GM18907 (cell line): ENCODE data around the gene ADAM12.

Experiments
- ATAC-seq: cut with Tn5 transposase; IDR thresholded peaks from one replicate; pipeline ENCODE4 v1.9.1; 2021; ENCODE audit warnings: mild to moderate bottlenecking, moderate library complexity; ENCODE audit not compliant: unreplicated experiment

ADAM12 gene

DNA sequence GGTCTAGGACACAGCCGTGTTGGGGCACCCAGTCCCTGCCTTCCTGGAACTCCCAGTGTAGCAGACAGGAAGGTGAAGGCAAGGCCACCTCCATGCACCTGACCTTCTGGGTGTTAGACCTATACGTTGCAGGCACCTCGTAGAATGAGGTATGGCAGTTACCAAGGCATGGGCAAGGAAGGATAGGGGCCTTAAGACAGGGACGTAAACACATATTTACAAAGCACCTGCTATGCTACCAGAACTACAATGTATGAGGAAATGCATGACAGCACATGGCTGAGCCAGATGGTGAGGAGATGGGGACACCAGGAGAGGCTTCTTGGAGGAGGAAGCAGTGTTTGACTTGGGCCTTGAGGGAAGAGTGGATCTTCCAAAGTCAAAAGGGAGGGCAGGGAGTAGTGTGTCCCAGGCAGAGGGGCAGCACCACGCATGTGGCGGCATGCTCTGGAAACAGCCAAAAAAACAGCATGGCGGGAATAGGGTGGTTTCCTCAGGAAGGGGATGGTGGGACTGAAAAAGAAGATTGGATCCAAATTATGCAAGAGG, 260.7 kb downstream of the ADAM12 start:
- ATAC-seq, result no peak

DNA sequence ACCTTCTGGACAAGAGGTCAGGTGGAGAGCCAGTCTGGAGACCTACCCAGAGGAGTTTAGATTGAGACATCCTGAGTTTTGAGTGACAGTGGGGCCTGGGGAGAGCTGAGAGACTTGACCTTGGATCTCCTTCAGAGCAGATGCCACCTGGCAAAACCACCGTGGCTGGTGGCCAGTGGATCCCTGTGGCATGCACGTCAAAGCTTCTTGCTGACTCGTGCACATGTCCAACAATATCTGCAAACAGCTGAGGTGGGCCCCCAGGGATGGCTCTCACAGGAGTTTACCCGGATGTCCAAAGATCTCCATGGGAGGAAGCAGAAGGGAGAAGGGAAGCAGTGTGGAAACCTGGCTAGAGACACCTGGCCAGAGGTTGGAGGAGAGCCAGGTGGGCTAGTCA, 261.4 kb downstream of the ADAM12 start:
- no peak for ATAC-seq

DNA sequence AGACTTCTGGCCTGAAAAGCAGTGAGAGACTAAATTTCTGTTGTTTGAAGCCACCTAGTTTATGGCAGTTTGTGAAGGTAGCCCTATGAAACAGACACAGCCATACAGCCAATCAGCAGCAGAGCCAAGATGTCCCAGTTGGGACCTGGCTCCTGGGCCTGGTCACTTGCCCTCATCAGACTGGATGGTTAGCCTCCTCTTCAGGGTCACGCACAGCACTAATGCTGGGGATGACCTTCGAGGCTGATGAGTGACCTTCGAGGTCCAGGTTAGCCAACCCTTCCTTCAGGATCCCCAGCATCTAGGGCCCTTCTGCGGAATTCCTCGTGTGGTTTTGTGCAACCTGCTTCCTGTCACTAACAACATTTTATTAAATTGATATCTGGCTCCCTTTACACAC, 262.3 kb downstream of the ADAM12 start:
- no peak for ATAC-seq

DNA sequence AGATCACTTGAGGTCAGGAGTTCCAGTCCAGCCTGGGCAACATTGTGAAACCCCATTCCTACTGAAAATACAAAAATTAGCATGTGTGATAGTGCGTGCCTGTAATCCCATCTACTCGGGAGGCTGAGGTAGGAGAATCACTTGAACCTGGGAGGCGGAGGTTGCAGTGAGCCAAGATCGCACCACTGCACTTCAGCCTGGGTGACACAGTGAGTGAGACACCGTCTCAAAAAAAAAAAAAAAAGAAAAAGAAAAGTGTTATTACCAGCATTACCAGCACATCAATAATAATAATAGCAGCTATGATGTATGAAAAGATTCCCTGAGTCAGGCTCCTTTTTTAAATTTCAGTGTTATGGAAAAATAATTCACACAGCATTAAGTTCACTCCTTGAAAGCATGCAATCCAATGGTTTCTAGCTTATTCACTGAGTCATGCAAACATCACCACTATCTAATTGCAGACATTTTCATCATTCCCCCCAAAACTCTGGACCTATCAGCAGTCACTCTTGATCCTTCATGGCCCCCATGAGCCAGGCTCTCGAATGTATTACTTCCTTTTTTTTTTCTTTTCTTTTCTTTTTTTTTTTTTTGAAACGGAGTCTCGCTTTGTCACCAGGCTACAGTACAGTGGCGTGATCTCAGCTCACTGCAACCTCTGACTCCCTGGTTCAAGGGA, 263.5 kb downstream of the ADAM12 start:
- ATAC-seq, result no peak

DNA sequence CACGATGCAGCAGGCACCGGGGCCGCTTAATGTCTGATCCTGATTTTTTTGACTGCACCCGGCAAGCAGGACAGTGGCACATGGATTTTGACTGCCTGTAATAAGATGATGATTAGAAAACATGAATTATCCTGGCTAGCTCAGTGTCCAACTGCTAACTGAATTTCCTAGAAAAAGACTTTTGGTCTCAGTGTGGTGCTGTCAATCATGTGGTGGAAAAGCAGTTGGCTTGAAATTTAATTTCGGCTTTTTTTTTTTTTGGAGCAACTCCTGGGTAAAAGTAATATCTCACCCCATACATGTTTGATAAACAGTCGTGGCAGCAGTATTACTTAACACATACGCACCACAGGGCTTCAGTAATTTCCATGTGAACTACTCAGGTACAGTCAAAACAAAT, 264.2 kb downstream of the ADAM12 start:
- ATAC-seq, result no peak

DNA sequence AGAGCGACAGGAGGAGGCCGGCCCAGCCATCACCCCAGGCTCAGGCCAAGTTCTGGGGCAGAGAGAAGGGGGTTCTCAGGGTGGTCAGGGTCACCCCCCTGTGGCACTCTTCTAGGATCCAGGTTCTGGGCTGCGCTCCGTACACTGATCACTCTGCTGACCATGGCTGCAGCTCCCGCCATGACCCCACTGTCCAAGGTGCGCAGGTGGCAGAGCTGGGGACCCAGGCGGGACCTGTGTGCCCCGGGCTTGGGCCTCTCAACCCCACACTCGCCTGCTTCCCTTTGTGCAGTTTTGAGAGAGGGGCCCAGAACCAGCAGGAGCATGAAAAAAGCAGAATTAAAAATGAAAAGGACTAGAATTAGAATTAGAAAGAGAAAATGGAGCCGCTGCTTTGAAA, 264.8 kb downstream of the ADAM12 start:
- no peak for ATAC-seq

DNA sequence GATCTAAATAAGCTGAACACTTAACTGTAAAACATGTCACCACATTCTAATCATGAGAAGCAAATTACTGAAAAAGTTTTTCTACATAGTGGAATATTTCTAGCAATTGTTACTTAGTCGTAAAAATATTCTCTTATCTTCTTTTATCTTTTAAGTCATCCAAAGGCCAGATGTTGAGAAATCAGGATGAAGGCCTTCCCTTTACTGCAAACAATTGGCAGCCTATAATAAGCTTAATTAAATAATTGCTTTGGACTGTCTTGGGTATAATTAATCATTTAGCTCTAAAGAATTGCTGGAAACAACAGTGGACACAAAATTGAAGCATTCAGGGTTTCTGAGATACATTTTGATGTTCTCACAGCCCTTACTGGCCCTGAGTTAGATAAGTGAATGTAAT, 265.4 kb downstream of the ADAM12 start:
- no peak for ATAC-seq

DNA sequence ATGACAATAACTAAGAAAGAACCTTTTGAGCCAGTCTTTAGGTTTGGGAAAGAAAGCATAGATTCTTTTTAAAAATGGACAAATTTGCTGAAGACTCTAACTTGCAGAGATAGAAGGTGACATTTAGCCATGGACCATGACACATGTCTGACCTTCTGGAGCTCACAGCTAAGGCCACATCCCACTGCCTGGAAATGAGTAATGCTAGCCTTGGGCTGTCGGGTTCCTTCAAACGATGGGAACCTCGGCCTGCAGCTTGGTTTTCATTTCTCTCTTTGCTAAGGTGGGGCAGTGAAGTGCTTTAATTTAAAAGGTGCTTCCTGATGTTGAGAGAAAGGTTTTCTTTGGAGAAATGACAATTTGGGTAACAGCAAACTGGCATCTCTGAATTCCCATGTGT, 268.7 kb downstream of the ADAM12 start:
- ATAC-seq, result no peak

DNA sequence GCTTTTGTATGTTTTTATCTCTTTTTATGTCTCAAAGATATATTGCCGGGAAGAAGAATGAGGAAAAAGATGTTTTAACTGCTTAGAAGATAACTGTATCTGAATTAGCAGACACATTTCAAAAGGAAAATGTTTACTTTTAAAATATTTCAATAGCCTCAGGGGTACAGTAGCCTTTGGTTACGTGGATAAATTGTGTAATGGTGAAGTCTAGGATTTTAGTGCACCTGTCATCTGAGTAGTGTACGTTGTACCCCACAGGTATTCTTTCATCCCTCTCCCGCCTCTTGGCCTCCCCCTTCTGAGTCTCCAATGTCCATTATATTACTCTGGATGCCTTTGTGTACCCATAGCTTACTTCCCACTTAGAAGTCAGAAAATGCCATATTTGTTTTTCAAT, 269.8 kb downstream of the ADAM12 start:
- ATAC-seq, result no peak

DNA sequence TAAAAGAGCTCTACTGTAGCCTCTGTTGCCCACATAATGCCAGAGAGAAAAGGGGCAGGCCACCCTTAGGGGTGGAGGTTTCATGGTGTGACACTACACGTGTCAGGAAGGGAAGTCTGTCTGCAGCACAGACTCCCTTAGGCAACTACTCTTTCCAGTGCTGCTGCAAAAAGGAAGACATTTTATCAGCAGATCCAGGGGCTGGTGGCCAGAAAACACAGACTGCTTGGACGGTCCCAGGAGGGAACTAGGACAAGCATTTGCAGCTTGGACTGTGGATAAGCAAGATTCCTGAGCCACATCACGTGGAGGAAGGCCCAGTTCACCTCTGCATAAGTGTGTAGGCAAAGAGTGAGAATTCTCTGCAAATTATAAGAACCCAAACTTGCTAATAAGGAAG, 271.1 kb downstream of the ADAM12 start:
- no peak for ATAC-seq

DNA sequence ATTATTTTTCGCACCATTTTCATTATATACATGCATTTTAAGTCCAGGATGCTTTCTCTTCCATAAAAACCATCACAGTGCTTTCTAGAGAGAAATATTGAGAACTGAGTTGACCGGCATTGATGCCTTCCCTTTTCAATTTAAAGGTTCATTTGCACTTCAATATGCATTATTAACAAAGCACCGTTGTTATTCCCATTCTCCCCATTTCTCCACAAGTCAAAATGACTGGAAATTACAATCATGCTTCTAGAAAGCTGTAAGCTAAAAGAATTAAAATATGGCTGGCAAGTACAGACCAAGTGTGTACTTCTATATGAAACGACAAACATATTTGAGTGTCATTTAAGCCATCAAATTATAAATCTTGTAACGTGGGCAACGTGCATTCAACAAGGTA, 272.4 kb downstream of the ADAM12 start:
- no peak for ATAC-seq

DNA sequence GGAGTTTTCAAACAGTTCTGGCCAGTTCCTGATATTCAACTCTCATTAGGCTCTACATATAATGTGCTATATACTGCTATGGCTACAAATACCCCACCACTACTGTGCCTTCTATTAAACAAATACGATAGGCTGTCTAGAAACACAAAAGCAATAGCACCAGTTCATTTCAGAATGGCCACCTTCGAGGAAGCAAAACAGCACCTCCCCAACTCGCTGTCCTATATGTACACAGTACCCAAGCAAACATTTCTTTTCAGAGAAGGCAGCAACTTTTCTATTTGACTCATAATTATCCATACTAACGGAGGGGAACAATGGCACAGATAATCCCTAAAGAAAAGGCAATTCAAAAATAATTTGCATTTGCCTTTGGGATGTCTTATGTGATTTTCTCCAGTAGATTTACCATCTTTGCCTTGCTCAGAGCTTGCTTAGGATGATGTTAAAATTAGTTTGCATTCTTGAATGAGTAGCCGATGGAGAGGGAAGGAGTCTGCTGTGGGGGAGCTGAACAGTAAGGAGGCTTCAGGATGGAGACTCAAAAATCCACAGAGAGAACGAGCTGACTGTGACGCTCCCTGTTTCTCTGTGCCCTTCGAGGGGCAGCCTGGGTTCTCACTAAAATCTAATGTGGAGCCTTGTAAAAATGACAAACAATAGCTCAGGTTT, 273.3 kb downstream of the ADAM12 start:
- ATAC-seq, result no peak

DNA sequence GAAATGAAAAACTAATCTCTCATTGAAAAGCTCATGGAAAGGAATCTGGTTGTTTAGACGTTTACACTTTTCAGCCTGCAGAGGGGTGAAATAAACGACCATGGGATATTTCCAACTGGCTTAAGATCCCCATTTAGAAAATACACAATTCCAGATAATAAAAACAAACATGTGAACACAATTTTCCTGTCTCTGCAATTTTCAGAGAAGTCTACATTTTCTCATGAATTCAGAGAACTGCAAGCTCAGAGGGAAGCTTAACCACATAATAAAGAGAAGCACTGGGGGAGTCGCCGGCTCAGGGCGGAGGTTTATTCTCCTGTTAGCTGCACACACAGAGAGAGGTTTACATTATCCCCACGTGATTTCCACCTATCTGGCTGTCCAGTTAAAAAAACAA, 276.8 kb downstream of the ADAM12 start:
- no peak for ATAC-seq

DNA sequence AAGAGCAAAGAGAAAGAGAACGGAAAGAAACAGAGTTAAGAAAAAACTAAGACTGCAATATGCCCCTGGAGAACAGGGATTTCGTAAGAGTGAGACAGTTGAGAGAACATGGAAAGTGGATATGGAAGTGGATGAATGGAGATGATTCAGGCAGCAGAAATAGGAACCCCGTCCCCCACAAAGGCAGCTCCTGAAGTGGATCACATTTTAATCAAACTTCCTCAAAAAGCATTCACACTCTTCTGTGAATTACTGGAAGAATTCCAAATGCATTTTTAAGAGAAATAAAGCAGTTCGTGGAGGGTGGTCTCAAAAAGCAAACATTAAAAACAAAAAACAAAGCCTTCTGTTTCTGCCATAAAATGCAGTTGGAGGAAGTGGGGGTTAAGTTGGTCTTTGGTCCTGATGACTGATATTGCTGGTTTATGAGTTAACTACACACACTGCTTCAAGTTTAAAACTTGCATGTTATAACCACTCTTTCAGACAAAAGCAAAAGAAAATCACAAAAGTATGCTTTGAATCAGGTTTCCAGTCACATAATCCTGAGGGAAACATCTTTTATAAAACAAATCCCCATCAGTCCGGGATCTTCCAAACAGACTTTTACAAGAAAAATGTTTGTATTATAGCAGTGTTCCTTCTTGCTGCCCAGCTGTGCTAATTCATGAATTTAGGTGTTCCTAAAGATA, 277.6 kb downstream of the ADAM12 start:
- no peak for ATAC-seq

DNA sequence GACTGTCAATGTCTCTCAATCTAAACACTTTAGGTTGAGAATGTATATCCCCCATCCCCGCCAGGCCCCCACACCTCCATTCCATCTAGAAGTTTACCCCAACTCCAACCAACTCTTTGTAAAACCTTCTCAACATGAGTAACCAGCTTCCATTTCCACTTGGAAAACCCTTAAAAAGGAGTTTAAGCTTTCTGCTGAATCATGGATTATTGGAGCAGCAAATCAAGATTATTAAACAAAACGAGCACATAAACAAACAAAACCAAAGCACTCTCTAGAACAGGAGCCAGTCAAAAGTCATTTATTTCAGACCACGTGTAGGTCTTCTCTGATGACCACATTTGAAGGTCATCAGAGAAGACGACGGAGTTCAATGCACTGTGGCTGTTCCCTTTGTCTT, 278.4 kb downstream of the ADAM12 start:
- no peak for ATAC-seq

DNA sequence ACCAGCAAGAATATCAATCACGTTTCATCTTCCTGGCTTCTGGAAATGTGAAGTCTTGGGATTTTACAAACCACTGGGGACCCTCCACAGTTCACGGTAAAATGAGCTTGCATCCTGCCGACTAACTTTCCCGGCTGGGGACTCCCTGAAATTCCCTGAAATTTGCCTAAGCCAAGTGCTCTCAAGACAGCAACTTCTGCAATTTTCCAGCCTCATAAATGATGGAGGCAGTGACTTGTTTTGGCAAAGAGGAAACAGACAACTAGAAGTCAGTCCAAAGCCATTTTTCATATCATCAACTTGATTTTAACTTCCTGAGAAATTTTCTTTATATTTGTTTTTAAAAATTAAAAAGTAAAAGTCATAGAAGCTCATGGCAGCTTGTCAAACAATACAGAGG, 279.6 kb downstream of the ADAM12 start:
- ATAC-seq, result no peak

DNA sequence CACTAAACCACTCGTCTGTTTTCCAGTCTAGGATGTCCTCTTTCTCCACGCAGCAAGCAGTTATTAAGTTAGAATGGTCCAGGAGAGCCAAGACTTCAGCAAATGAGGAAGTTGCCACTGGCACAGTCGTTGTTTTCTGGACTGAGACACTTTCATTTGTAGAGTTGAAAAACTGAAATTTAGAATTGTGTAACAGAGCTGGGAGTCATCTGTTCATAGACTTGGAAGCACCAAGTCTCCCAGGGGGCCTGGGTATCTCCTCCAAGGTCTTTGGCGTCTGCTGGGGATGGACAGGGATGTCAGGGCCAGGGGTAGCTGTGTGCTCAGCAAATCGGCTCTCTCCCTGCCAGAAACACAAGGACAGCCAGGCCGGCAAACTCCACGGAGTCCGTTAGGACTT, 283.5 kb downstream of the ADAM12 start:
- ATAC-seq, result no peak

DNA sequence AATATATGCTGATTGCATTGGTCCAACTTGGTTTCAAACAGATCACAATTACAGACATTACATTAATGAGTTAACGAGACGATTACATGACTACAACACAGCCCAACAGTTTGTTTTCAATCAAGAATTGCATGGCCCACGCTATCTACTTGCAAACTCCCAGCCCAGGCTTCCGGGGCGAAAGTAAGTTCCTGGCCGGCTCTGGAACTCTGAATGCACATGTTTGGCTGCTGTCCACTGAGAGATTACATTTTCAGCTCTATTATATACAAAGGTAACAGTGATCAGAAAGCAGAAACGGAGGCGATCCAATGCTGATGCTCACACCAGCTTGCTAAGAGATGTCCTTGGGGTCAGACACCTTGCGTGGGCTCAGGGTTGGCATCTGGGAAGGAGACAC, 285.6 kb downstream of the ADAM12 start:
- ATAC-seq, result no peak

DNA sequence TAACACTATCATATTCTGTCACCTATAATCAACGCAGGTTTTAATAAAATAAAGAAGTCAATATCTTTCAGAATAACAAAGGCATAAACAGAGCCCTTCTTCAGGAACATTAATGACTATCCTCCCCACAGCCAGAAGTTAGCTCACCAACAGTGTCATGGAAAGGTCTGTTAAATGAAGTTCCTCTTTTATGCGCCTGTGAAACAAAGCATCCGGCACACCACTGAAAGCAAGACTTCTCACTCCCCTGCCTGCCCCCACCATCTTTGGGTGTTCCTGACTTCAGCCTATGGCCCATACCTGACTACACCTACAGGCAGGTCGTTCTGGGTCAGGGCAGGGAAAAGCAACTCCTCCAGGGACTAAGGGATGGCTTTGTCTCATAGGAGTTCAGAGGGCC, 286.5 kb downstream of the ADAM12 start:
- peak; percentile 82 for ATAC-seq

DNA sequence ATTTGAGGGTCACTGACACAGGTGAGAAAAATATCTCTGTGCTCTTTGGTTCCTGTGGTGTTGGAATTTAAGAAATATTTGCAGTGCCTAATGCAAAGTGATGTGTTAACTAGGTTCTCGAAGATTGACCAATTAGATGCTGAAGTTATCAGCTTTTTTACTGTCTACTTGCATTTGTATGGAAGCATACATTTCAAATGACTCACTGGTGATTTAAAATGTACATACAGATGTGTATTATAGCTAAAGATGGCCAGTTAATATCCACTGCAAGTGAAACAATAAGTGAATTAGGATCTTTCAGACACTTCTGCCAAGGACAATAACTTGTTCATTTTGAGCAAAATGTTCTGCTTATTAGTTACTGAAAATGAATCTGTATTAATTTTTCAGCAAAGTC, 287.0 kb downstream of the ADAM12 start:
- no peak for ATAC-seq

DNA sequence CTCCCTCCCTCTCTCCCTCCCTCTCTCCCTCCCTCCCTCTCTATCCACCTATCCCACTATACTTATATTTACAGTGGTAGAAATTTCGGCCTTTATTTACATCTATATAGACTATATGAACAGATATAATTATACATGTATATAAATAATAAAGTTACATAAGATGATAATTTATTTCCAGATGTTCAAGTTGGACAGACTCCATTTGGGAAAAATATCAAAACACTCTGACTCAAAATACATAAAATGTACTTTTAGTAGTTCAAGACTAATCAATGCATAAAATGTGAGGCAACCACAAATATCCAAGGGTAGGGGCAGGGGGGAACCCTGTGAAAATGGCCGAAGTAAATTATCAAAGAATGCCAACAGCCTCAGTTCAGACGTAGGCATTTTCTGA, 288.9 kb downstream of the ADAM12 start:
- ATAC-seq, result no peak

DNA sequence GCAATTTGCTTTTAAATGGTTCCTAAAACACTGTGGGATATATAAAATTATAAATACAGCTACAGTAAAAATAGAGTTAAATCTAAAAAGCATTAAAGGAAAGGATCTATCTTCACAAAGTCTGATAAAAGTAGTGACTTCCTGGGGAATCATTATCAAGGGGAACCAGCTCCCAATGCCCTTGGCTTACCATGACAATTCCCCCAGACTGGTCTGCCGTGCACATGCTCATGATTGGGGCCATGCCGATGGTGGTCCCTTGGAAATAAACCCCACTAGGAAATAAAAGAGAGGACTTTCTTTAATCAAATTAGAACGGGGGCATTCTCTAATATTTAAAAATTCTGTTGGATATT, 290.1 kb downstream of the ADAM12 start:
- ATAC-seq, result no peak
